ENCODE measurements around the gene GALNTL6. TPM values are rescaled to one million over a fixed set of nuclear protein-coding genes. Genes with fewer than 3 reads are reported as not detected.

GALNTL6 gene
- total RNA-seq, 2 donors from 2014 or later: 0.19 to 0.20 TPM

DNA sequence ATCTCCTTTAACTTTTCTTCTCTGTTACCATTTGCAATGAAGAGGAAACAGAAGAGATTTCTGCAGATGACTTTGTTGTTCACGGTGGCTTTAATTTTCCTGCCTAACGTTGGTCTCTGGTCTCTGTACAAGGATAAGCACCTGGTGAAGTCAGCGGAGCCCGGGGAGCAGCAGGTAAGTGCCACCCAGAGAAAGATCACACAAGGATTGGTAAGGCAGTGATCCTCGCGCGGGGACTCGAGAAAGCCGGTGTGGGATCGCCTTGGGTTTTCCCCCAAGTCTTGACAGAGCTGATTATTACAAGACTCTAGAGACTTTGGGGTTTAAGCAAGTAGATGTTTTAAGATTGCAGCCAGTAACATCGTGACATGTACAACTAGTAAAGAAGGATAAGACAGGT lies 1.3 kb downstream of the GALNTL6 start:
- no peak for DNase-seq
- Histone ChIP-seq H3K9me3 (no peaks in the 10 kb centered on the region), H3K4me1 (no peaks in the 10 kb centered on the region), H3K27me3 (peaks cover 17% of the 10 kb centered on the region), H3K4me3 (no peak overlapping the region), H3K27ac (no peak overlapping the region), H3K9ac (ENCODE audit: low read depth in 2 of 2, low read length in 2 of 2) (no peak overlapping the region), H3K36me3 (no peaks in the 10 kb centered on the region)
- intact Hi-C loops (cut with DNase I): no loop called here
- TF ChIP-seq, protein P1, sequence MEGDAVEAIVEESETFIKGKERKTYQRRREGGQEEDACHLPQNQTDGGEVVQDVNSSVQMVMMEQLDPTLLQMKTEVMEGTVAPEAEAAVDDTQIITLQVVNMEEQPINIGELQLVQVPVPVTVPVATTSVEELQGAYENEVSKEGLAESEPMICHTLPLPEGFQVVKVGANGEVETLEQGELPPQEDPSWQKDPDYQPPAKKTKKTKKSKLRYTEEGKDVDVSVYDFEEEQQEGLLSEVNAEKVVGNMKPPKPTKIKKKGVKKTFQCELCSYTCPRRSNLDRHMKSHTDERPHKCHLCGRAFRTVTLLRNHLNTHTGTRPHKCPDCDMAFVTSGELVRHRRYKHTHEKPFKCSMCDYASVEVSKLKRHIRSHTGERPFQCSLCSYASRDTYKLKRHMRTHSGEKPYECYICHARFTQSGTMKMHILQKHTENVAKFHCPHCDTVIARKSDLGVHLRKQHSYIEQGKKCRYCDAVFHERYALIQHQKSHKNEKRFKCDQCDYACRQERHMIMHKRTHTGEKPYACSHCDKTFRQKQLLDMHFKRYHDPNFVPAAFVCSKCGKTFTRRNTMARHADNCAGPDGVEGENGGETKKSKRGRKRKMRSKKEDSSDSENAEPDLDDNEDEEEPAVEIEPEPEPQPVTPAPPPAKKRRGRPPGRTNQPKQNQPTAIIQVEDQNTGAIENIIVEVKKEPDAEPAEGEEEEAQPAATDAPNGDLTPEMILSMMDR (IDR thresholded peaks at IDR 0.05): no peak

DNA sequence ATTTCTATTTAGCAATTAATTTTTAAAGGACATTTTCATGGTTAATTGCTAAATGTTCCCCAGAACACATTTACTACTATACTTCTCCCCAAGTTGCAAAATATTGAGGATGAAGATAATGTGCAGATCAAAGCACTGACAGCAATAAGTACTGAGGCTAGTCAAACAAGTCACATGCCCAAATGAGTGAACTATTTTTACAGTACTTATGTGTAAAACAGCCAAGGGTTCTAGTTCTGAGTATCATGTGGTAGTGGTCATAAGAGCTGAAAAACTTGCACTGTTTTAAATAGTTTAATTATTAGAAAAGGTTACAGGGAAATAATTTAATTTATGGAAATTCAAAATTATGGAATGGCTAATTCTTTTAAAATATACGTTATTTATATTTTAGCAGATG lies 3.8 kb downstream of the GALNTL6 start:
- Histone ChIP-seq H3K9me3 (no peaks in the 10 kb centered on the region), H3K9ac (ENCODE audit: low read depth in 2 of 2, low read length in 2 of 2) (no peak overlapping the region), H3K4me1 (no peaks in the 10 kb centered on the region), H3K27ac (no peak overlapping the region), H3K36me3 (no peaks in the 10 kb centered on the region), H3K4me3 (no peak overlapping the region), H3K27me3 (peaks cover 16% of the 10 kb centered on the region)
- intact Hi-C loops (cut with DNase I): no loop called here
- DNase-seq: no peak
- TF ChIP-seq, protein P1 (IDR thresholded peaks at IDR 0.05): no peak

DNA sequence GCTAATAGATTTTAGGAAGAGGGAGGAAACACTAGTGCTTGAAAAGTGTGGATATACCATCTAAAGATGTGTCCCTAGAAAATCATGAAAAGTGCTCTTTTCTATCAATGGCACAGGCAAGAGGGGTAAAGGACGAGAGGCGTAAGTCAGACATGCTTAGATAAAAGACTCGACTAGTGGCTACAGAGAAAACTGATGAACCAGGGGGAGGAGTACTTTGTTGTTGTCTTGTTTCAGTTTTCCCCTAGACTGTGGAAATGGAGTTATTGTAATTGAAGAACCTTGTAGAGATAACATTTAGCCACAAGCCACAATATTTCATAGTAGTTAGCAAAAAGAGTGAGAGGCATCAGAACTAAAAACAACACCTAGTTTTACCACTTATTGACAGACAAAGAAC lies 21.4 kb downstream of the GALNTL6 start:
- intact Hi-C loops (cut with DNase I): no loop called here

DNA sequence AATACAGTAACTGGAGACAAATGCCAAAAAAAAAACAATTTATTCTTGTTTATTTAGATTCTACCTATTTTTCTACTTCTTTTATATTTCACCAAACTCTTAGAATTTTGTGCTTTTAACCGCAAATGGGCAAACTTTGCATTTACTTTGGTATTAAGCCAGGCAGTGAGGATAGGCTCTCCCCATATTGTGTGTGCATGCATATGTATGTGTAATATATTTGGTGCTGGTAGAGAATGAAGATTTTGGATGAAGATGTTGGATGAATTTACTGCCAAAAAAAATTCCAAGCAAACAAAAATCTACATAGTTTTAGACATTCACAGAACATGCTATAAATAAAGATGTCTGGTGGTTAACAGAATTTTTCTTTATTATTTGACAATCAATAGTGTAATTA lies 30.3 kb downstream of the GALNTL6 start:
- DNase-seq: no peak
- no peak overlapping the region for H3K9ac ChIP-seq (ENCODE audit: low read depth in 2 of 2, low read length in 2 of 2)
- H3K9me3 ChIP-seq: no peaks in the 10 kb centered on the region
- no peaks in the 10 kb centered on the region for H3K4me1 ChIP-seq
- no peaks in the 10 kb centered on the region for H3K27me3 ChIP-seq
- intact Hi-C loops (cut with DNase I): loop anchor here (10.0 kb wide), 2 partner anchors 191 to 991 kb away; no protein-coding TSS in a partner anchor
- H3K27ac ChIP-seq: no peak overlapping the region
- TF ChIP-seq, protein P1 (IDR thresholded peaks at IDR 0.05): no peak
- no peak overlapping the region for H3K4me3 ChIP-seq
- no peaks in the 10 kb centered on the region for H3K36me3 ChIP-seq

More for the DNA sequence above, 21.4 kb downstream of the GALNTL6 start:
- no peak overlapping the region for H3K4me3 ChIP-seq
- no peaks in the 10 kb centered on the region for H3K36me3 ChIP-seq
- H3K9me3 ChIP-seq: no peaks in the 10 kb centered on the region
- no peak overlapping the region for H3K27ac ChIP-seq
- TF ChIP-seq, protein P1 (IDR thresholded peaks at IDR 0.05): no peak
- no peak for DNase-seq
- no peak overlapping the region for H3K9ac ChIP-seq (ENCODE audit: low read depth in 2 of 2, low read length in 2 of 2)
- H3K27me3 ChIP-seq: no peaks in the 10 kb centered on the region
- H3K4me1 ChIP-seq: no peaks in the 10 kb centered on the region

DNA sequence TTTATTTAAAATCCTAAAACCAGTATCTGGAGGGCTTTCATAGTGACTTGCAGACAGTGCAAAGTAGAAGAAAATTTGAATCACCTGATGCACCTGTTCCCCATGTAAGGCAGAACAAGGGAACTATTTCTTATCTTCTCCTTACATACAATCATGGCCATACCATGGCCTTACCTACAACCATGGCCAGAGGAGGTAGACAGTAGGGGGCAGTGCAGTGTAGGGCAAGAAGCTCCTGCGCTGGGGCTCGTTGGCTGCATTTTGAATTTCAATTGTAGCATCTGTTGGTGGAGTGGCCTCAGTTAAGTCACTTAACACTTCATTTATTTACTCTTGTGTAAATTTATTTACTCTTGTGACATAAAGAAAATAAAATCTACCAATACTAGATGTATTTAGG lies 33.0 kb downstream of the GALNTL6 start:
- Histone ChIP-seq H3K4me1 (no peaks in the 10 kb centered on the region), H3K4me3 (no peak overlapping the region), H3K9ac (ENCODE audit: low read depth in 2 of 2, low read length in 2 of 2) (no peak overlapping the region), H3K27me3 (no peaks in the 10 kb centered on the region), H3K36me3 (no peaks in the 10 kb centered on the region), H3K9me3 (no peaks in the 10 kb centered on the region), H3K27ac (no peak overlapping the region)
- intact Hi-C loops (cut with DNase I): loop anchor here (10.0 kb wide), 2 partner anchors 189 to 989 kb away; no protein-coding TSS in a partner anchor
- TF ChIP-seq, protein P1 (IDR thresholded peaks at IDR 0.05): peak; percentile 54
- peak; percentile 52 for DNase-seq
